GM18907 (cell line): ENCODE measurements around the gene FGD4.

Source experiments
- ATAC-seq: cut with Tn5 transposase; IDR thresholded peaks from one replicate; pipeline ENCODE4 v1.9.1; 2021; ENCODE audit warnings: mild to moderate bottlenecking, moderate library complexity; ENCODE audit not compliant: unreplicated experiment

Gene FGD4

GRCh38 chr12:32402170-32402569, 2.8 kb downstream of the FGD4 start:
- no peak for ATAC-seq

DNA sequence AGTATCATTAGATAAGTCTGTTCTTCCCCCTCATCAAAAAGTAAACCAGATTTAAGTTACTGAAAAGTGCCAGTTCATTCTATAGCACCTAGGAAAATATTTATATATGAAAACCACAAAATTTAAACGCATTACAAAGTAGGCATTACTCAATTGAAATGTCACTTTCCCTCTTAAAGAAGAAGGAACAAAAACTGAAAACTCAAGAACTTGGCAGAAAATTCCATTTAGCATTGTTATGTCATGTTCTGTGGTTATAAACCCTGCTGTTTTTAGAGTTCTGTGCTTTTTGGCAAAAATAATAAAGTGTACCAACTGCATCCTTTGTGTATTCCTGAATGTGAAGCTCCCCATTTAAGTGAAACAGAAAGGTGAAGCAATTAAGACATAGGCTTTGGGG, 3.6 kb downstream of the FGD4 start:
- no peak for ATAC-seq

DNA sequence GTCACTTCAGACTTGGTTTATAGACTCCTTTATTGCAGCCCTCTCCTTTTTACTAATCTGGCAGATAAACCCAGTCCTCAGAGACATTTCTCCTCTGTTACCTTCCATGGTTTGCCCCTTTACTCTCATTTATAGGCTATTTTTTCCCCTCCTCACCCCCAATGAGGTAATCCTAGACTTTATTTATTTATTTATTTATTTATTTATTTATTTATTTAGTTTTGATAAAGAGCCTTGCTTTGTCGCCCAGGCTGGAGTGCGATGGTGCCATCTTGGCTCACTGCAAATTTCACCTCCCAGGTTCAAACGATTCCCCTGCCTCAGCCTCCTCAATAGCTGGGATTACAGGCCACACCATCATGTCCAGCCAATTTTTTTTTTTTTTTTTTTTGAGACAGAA, 8.4 kb downstream of the FGD4 start:
- ATAC-seq, result no peak

DNA sequence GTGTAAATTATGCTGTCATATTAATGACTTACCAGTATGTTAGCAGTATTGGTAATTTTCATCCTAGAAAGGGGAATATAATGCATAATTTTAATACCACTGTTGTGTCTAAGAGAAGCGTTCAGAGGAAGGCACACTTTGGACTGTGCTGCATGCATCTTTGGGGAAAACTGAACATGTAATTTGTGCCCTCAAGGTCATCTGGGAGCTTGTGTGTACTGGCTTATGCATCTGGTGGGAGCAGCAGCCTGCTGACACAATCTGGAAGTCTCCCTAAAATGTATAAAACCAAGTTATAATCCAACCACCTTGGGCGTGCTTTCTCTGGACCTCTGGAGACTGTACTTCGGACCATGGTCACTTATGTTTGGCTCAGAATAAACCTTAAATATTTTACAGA, 14.1 kb downstream of the FGD4 start:
- ATAC-seq, result no peak

- no peak for ATAC-seq
These were observed 18.9 kb downstream of the FGD4 start for GRCh38 chr12:32418221-32418620.

DNA sequence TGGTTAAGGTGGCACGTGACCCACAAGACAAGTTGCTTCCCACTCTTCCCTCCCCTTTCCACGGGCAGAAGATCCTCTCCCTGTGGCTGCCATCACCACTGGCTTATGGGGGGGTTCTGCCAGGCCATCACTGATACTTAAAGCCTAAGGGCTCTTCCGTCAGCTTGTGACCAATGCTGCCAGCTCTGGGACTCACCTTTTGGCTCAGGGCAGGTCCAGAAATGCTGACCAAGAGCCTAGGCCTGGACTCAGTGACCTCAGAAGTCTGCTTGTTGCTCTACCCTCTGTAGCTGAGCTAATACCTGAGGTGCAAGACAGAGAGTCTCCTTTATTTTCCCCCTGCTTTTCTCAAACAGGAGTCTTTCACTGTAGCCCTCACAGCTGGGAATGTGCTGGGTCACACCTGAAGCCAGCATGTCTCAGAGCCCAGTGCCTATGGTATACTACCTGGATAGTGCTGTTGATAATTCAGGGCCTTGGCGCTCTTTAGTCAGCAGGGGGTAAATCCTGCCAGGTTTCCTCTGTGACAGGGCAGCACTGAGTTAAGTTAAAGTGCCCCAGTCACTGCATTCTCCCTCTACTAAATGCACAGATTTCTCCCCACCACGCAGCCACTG, 19.7 kb downstream of the FGD4 start:
- ATAC-seq, result no peak

DNA sequence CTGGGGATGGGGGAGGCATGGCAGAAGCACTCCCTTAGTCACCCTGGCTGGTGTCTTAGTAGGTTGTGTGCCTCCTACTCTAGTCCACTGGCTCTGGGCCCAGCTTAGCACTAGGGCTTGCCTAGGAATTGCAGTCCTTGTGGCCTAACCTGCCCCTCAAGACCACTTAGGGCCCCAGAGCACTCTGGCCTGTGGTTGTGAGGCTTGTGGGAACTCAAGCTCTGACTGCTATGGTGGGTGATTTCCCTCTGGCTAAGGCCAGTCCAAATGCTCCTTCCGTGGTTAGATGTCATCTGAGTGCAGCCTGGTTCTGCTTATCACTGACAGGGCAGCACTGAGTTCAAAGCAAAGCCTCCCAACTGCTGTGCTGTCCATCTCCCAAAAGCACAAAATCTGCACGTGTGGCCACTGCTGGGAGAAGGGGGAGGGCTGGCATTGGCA, 20.2 kb downstream of the FGD4 start:
- ATAC-seq, result peak; percentile 81

- ATAC-seq, result no peak
These were observed 21.0 kb downstream of the FGD4 start for GRCh38 chr12:32420356-32420755.

- no peak for ATAC-seq
These were observed 24.2 kb downstream of the FGD4 start for GRCh38 chr12:32423559-32423958.

- no peak for ATAC-seq
These were observed 31.7 kb downstream of the FGD4 start for GRCh38 chr12:32431025-32431424.

DNA sequence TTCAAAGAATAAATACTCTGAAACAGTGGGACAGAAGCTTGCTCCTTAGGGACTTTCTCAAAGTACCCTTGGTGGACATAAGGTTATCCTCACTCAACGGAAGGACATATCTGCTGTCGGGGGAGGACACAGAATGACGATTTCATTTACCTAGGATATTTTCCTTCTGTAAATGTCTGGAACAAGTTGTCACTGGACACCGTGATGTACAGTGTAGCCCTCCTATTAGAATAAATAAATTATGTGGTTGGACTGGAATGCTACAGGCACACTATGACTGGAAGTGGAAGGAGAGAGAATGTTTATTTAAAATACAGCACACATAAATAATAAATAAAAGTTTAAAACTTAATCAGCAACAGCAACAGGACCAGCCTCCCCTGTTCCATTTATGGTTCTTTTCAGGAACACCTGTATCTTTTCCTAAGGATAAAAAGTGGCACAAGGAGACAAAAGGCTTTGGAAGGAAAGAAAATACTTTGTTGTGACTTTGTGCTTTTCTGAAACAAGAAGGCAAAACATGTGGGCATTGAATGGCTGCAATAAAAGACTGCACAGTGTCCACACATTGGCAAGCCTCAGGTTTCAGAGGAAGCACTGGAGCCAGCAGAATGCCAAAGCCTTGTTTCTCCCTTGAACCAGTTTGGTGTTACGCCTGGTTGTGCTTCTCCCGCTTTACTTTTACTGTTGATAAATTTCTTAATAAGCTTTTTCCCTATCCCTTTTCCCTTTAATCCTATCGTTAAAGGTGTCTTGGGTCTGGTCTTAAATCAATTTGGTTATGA, 36.8 kb downstream of the FGD4 start:
- no peak for ATAC-seq

DNA sequence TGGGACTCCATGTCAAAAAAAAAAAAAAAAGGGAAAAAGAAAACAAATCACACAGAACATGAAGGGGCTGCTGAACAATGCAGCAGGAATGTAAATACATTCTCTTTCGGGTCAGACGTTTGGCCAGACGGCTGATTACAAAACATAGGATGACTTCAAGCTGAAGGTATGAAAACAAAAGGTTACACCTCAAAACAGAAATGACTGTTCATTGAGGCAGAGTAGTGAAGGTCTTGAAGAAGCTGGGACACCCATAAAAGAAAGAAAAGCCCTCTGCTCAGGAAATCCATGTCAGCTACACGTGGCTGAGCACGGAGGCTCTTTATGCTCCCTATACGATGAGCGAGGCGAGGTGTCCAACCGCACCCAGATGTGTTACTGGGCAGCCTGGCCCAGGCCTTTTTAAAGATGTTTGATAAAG, 37.7 kb downstream of the FGD4 start:
- ATAC-seq, result no peak

GRCh38 chr12:32440120-32440865, 40.9 kb downstream of the FGD4 start:
- ATAC-seq, result no peak

- ATAC-seq, result no peak
These were observed 44.1 kb downstream of the FGD4 start for GRCh38 chr12:32443491-32443890.

GRCh38 chr12:32444895-32445294, 45.5 kb downstream of the FGD4 start:
- no peak for ATAC-seq

DNA sequence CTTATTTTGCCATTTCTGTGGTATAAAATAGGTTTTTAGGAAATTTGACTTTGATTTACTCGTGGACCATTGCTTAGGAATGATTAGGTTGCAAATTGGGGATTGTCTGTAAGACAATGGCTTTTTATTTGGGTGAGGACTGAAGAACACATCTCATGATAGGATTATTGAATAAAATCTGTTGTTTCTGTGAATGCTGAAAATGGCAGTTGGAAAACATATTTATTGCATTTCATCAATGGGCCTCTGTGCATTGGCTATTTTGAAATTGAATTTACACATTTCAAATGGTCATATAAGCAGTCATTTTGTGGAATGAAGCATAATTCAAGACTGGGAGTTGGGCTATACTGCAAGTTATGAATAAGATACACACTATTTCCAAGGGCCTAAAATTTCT, 46.0 kb downstream of the FGD4 start:
- no peak for ATAC-seq

- no peak for ATAC-seq
These were observed 47.2 kb downstream of the FGD4 start for GRCh38 chr12:32446316-32447119.

DNA sequence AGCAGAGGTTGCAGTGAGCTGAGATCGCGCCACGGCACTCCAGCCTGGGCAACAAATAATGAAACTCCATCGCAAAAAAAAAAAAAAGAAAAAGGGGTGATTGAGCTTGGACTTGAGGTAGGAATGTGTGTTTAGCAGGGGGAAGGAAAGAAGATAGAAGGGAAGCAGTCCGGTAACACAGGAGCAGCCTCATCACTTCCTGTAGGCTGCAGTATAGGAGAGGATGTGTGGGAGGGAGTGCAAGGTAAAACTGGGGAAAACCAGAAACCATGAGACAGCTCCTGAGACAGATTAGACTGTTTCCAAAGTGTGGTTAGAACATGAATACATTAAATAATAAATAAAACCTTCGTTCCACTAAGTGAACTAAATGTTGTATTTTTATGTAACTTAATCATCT, 49.2 kb downstream of the FGD4 start:
- ATAC-seq, result no peak

GRCh38 chr12:32450363-32450762, 51.0 kb downstream of the FGD4 start:
- ATAC-seq, result no peak

- ATAC-seq, result no peak
These were observed 51.4 kb downstream of the FGD4 start for GRCh38 chr12:32450768-32451167.

DNA sequence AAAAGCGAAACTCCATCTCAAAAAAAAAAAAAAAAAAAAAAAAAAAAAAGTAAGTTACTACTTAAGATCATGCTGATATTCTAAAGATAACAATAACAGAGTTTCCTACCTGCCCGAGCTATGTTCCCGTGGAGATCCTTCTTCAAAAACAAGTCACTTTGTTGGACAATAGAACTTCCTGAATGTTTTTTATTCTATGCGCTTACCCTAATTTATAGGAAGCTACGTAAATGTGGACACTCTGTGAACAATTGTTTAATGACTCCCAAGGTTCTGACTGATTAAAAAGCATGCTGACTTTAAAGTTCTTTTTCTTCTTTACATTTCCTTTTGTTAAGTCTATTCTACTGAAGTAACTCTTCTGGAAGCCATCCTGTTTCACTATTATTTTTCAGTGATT, 52.5 kb downstream of the FGD4 start:
- ATAC-seq, result no peak
